Adipocyte (in vitro differentiated cells): Measurements from ENCODE around the gene HOXB5.

ENCODE experiments used
- DNase-seq: peaks from one replicate; pipeline ENCODE4 v3.0.0-alpha.2; 2015; ENCODE audit warnings: low read depth
- H3K27me3 ChIP-seq: replicated peaks from 2 replicates; pipeline ENCODE4 v1.7.0; 2013; ENCODE audit warnings: mild to moderate bottlenecking, low read length, moderate library complexity; ENCODE audit not compliant: control insufficient read depth, insufficient read depth
- H3K36me3 ChIP-seq: 2 replicates; pipeline ENCODE4 v1.7.0; 2013; ENCODE audit warnings: low read length, mild to moderate bottlenecking, moderate library complexity; ENCODE audit not compliant: control insufficient read depth, insufficient read depth, severe bottlenecking
- H3K4me1 ChIP-seq: 2 replicates; pipeline ENCODE4 v1.7.0; 2013; ENCODE audit warnings: mild to moderate bottlenecking, low read length, moderate library complexity; ENCODE audit not compliant: control insufficient read depth, insufficient read depth
- H3K4me3 ChIP-seq: 2 replicates; pipeline ENCODE4 v1.7.0; 2013; ENCODE audit warnings: mild to moderate bottlenecking, low read length, moderate library complexity
- H3K9ac ChIP-seq: 2 replicates; pipeline ENCODE4 v1.7.0; 2013; ENCODE audit warnings: mild to moderate bottlenecking, low read length, moderate library complexity
- H3K9me3 ChIP-seq: 2 replicates; pipeline ENCODE4 v1.7.0; 2013; ENCODE audit warnings: mild to moderate bottlenecking, low read length, moderate library complexity; ENCODE audit not compliant: control insufficient read depth

The HOXB5 gene

DNA sequence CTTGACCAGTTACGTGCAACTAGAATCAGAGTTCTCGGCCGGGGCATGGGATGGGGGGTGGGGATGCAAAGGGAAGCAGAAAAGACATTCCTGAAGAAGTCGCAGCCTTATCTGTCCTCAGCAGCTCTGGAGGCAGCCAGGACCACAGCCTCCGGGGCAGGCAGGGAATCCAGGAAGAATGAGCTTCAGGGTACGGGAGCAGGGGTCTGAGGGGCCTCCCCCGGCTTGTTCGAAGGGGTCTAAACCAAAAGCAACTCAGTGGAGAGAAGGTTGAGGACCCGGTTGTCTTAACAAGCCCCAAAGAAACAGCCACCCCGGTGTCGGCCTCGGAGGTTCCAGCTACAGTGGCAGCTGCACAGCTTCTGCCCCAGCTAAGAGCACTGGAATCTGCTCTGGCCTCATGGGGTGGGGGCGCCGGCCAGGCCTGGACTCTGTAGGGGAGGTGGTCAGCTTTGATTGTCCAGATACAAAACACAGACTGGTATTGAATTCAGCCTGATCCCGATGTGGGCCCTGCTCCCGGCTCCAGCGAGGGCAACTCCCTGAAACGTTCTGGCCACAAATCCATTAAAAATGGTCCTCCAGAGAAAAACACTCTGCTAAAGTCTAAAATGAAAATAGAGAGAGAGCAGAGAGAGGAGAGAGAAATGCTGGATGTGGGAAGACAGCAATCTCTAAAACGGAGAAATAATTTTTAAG is 23.1 kb downstream of the HOXB5 start:
- Histone ChIP-seq H3K27me3 (no peaks in the 10 kb centered on the region), H3K4me1 (peaks cover 78% of the 10 kb centered on the region), H3K9me3 (no peaks in the 10 kb centered on the region), H3K9ac (peak overlapping the region; percentile 88), H3K4me3 (peak overlapping the region; percentile 73), H3K36me3 (no peaks in the 10 kb centered on the region)
- no peak for DNase-seq

DNA sequence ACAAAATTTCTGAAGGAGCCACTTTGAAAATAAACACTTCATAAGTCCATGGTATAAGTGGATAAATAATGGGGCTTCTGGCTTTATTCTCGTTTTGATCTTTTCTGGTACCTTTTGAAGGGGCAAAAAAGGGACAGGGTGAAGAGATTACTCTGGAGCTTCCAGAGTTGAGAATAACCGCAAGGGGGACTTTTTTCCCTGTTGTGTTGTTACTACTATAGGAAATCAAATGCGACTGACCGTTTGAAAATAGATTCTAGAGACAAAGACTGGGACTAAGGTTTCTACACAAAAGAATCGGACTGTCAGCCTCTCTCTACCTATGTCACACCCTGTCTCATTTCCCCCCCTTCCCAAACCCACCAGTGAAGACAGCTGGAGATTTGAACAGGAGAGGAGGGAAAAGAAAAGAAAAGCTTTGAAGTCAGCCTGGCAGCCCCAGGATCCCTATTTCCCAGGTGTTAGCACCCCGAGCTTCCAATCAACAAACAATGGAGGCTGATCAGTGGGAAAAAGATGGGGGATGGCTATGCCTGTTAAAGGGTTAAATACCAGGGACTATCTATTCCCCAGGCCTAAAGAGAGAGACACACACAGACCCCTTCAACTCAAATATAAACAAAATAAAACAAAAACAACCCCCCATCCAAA is 23.8 kb downstream of the HOXB5 start:
- Histone ChIP-seq H3K9me3 (no peaks in the 10 kb centered on the region), H3K27me3 (no peaks in the 10 kb centered on the region), H3K9ac (peak overlapping the region; percentile 88), H3K4me3 (peak overlapping the region; percentile 73), H3K4me1 (peaks cover 81% of the 10 kb centered on the region), H3K36me3 (no peaks in the 10 kb centered on the region)
- no peak for DNase-seq

GRCh38 chr17:48569240-48569582 is 24.4 kb downstream of the HOXB5 start:
- Histone ChIP-seq H3K27me3 (no peaks in the 10 kb centered on the region), H3K4me3 (peak overlapping the region; percentile 77), H3K36me3 (no peaks in the 10 kb centered on the region), H3K4me1 (peaks cover 80% of the 10 kb centered on the region), H3K9me3 (no peaks in the 10 kb centered on the region), H3K9ac (peak overlapping the region; percentile 88)
- no peak for DNase-seq

- Histone ChIP-seq H3K36me3 (no peaks in the 10 kb centered on the region), H3K27me3 (no peaks in the 10 kb centered on the region), H3K4me3 (peak overlapping the region; percentile 77), H3K4me1 (peaks cover 76% of the 10 kb centered on the region), H3K9me3 (no peaks in the 10 kb centered on the region), H3K9ac (peak overlapping the region; percentile 88)
- no peak for DNase-seq
These were observed 24.9 kb downstream of the HOXB5 start for GRCh38 chr17:48568499-48569239.

GRCh38 chr17:48567646-48568354 is 25.8 kb downstream of the HOXB5 start:
- peak overlapping the region; percentile 88 for H3K9ac ChIP-seq
- DNase-seq, result no peak
- no peaks in the 10 kb centered on the region for H3K27me3 ChIP-seq
- H3K36me3 ChIP-seq, result no peaks in the 10 kb centered on the region
- peaks cover 71% of the 10 kb centered on the region for H3K4me1 ChIP-seq
- H3K4me3 ChIP-seq, result peak overlapping the region; percentile 77
- no peaks in the 10 kb centered on the region for H3K9me3 ChIP-seq

DNA sequence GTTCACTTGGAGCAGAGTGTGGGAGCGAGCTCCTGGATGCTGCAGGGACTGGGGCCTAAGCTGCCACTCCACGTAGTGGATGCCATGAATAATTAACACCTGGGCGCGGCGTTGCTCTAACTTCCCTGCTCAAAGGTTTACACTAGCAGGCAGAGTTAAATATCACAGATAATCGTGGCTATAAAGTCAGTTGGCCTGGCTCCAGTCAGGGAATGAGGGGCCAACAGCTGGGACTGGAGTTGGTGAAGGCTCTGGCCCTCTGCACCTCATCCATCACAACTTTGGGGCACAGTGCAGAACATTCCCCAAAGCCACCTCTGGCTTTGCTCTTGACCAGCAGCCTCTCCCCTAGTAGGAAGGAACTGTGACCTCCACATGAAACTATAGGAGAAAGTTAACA is 26.4 kb downstream of the HOXB5 start:
- no peaks in the 10 kb centered on the region for H3K36me3 ChIP-seq
- no peak overlapping the region for H3K9ac ChIP-seq
- H3K27me3 ChIP-seq, result no peaks in the 10 kb centered on the region
- H3K4me3 ChIP-seq, result no peak overlapping the region
- DNase-seq, result no peak
- peaks cover 65% of the 10 kb centered on the region for H3K4me1 ChIP-seq
- no peaks in the 10 kb centered on the region for H3K9me3 ChIP-seq

GRCh38 chr17:48566717-48567116 is 26.9 kb downstream of the HOXB5 start:
- Histone ChIP-seq H3K4me1 (peaks cover 60% of the 10 kb centered on the region), H3K27me3 (no peaks in the 10 kb centered on the region), H3K9ac (no peak overlapping the region)

DNA sequence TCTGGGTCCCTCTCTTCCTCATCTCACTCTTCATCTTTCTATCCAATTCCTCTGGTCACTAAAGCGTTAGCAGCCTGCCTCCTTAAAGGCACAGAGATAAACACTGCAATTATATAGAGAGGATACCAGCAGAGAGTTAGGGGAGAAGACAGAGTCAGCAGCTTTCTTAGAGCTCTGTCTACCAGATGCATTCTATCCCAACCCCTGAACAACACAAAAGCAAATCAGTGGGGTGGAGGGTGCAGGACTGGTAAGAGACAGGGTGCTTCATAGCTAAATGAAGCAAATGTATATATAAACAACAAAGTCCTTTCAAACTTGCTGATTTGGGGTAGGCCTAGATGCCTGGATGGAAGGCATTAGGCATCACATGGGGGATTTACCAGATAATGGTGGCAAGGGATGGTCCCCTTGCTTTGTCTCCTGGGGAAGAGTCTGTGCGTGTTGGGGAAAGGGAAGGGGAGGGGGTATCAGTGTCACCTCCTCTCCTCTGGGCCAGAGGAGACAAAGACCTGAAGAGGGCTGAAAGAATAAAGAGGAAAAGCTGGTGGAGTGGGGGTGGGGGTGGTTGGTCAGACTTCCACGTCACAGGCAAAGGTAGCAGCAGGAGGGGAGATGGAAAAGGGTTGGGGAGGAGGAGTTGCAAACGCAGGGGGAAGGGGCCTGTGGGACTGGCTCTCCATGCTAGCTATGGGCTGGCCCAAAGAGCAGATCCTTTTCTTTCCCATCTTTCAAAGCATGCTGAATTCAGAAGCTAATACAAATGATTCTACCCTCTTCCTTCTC is 27.5 kb downstream of the HOXB5 start:
- H3K27me3 ChIP-seq, result no peaks in the 10 kb centered on the region
- no peak overlapping the region for H3K9ac ChIP-seq
- no peak overlapping the region for H3K4me3 ChIP-seq
- DNase-seq, result no peak
- H3K4me1 ChIP-seq, result peaks cover 54% of the 10 kb centered on the region
- H3K36me3 ChIP-seq, result no peaks in the 10 kb centered on the region
- no peaks in the 10 kb centered on the region for H3K9me3 ChIP-seq

More at GRCh38 chr17:48566717-48567116, 26.9 kb downstream of the HOXB5 start:
- no peak overlapping the region for H3K4me3 ChIP-seq
- no peaks in the 10 kb centered on the region for H3K36me3 ChIP-seq
- no peaks in the 10 kb centered on the region for H3K9me3 ChIP-seq
- DNase-seq, result no peak

GRCh38 chr17:48565022-48565554 is 28.5 kb downstream of the HOXB5 start:
- Histone ChIP-seq H3K4me1 (peaks cover 52% of the 10 kb centered on the region), H3K36me3 (no peaks in the 10 kb centered on the region), H3K4me3 (peak overlapping the region; percentile 76), H3K27me3 (no peaks in the 10 kb centered on the region), H3K9me3 (no peaks in the 10 kb centered on the region), H3K9ac (peak overlapping the region; percentile 79)
- DNase-seq, result no peak

- no peak for DNase-seq
- Histone ChIP-seq H3K4me1 (peaks cover 52% of the 10 kb centered on the region), H3K9ac (peak overlapping the region; percentile 79), H3K4me3 (peak overlapping the region; percentile 76), H3K36me3 (no peaks in the 10 kb centered on the region), H3K27me3 (no peaks in the 10 kb centered on the region), H3K9me3 (no peaks in the 10 kb centered on the region)
These were observed 29.2 kb downstream of the HOXB5 start for GRCh38 chr17:48564188-48565021.
